Fibroblast of pulmonary artery (primary cell): ENCODE data around the gene HAS3.
A peak's percentile ranks its signal among the peaks of the same experiment; 100 is the strongest.
"Not testable (repeated sequence)": the region's sequence is repeated elsewhere in the genome, so short reads cannot be mapped to it uniquely, and the experiment has no call there.

Source experiments
- DNase-seq: peaks from one replicate; pipeline ENCODE4 v3.0.0-alpha.2; 2010; ENCODE audit warnings: low read depth
- H3K4me3 ChIP-seq: replicated peaks from 2 replicates; pipeline ENCODE4 v1.5.1; 2011; ENCODE audit warnings: low read depth, mild to moderate bottlenecking, control low read depth, low read length, moderate library complexity
- TF ChIP-seq, protein P1 (sequence below): IDR thresholded peaks from 2 replicates; pipeline ENCODE4 v1.5.1; 2011; ENCODE audit warnings: mild to moderate bottlenecking, control low read depth, low read length, inconsistent platforms; ENCODE audit errors: missing control alignments

The HAS3 gene

DNA sequence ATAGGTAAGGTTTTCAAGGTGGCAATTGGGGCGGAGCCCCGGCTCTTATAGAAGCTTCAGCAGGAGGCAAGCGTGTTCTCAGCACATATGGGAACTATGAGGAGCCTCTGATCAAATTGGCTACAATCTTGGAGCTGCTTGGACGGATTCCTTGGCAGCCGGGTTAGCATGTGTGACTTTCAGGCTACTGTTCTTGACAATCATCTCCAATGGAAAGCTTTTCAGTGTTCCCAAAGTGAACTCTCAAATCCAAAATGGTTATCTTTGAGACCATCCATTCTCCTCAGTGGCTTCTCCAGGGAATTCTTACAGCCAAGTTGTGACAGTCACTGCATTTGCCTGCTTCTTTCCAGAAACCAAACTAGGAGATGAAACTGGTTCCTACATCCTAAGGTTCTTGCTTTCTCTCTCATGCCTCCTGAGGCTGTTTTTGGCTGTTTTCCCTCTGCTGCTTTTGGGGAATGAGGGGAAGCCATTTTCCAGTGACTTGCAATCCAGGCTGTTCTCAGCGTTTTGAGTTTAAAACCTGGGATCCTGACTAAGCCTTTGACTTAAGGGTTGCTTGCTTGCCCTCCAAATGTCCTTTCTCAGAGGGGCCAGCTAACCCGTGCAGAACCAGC is 10.9 kb downstream of the HAS3 start:
- no peak overlapping the region for H3K4me3 ChIP-seq
- no peak for DNase-seq
- TF ChIP-seq, protein P1, sequence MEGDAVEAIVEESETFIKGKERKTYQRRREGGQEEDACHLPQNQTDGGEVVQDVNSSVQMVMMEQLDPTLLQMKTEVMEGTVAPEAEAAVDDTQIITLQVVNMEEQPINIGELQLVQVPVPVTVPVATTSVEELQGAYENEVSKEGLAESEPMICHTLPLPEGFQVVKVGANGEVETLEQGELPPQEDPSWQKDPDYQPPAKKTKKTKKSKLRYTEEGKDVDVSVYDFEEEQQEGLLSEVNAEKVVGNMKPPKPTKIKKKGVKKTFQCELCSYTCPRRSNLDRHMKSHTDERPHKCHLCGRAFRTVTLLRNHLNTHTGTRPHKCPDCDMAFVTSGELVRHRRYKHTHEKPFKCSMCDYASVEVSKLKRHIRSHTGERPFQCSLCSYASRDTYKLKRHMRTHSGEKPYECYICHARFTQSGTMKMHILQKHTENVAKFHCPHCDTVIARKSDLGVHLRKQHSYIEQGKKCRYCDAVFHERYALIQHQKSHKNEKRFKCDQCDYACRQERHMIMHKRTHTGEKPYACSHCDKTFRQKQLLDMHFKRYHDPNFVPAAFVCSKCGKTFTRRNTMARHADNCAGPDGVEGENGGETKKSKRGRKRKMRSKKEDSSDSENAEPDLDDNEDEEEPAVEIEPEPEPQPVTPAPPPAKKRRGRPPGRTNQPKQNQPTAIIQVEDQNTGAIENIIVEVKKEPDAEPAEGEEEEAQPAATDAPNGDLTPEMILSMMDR = no peak

DNA sequence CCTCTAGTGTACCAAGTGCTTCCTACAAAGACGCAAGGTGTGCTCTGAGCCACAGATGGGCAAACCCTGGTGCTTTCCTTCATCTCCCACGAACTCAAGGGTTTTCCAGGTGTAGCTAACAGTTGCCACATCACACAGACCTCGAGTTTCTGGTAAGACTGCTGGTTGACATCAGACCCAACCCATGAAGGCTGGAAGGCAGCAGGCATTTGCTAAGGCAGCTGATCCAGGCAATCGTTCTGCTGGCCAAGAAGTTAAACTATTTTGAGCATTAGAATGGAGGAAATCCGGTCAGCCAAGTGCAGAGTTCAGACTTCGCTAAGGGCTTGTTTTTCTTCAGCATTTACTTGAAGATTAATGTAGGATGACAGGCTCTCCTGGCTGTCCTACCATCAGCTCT is 11.5 kb downstream of the HAS3 start:
- no peak for DNase-seq
- TF ChIP-seq, protein P1 = no peak
- H3K4me3 ChIP-seq = no peak overlapping the region

DNA sequence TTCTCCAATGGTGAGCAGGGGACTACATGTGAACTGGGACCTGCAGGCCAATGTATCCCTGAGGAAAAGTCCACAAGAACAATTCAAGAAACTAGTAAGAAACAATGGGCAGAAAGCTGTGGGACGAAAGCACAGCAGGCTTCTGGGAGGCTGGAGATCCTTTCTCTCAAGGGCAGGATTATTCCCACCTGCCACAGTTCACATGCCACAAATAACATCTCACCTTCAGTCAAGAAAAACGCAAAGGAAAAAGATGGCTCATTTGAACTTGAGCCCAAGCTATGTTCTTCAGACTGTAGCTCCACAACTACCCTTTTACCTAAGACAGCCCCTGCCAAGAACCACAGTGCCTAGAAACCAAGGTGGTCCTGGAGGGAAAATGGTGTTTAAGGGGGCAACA is 13.0 kb downstream of the HAS3 start:
- DNase-seq = no peak
- H3K4me3 ChIP-seq = no peak overlapping the region
- TF ChIP-seq, protein P1 = no peak

DNA sequence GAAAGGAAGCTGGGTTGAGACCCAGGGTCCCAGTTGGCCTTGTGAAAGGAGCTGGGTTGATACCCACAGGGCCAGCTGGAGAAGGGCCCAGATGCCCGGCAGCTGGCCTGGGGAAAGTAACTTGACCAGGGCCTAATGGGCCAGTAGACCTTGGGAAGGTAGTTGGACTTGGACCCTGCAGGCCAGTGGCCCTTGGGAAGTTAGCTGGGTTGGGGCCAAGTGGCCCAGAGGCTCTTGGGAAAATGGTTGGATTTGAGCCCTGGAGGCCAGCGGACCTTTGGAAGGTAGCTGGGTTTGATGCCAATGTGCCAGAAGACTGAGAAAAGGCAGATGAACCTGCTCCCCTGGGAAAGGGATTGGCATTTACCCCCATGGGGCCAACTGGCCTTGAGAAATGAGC is 13.5 kb downstream of the HAS3 start:
- no peak overlapping the region for H3K4me3 ChIP-seq
- TF ChIP-seq, protein P1 = no peak
- no peak for DNase-seq

DNA sequence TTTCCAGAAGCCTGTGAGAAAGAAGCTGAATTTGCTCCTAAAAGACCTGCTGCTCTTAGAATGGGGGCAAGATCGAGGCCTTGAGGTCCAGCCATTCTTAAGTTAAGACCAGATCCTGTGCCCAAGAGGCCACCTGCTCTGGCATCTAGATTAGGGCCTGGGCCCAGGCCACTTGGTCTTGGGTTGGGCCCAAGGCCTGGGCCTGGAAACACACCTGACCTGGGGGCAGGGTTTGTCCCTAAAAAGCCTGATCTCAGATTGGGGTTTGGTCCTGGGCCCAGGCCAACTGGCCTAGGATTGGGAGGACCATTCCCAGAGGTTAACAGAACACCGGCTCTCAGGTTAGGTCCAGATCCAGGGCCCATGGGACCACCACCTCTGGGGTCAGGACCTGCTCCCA is 14.1 kb downstream of the HAS3 start:
- no peak overlapping the region for H3K4me3 ChIP-seq
- TF ChIP-seq, protein P1 = no peak
- no peak for DNase-seq

DNA sequence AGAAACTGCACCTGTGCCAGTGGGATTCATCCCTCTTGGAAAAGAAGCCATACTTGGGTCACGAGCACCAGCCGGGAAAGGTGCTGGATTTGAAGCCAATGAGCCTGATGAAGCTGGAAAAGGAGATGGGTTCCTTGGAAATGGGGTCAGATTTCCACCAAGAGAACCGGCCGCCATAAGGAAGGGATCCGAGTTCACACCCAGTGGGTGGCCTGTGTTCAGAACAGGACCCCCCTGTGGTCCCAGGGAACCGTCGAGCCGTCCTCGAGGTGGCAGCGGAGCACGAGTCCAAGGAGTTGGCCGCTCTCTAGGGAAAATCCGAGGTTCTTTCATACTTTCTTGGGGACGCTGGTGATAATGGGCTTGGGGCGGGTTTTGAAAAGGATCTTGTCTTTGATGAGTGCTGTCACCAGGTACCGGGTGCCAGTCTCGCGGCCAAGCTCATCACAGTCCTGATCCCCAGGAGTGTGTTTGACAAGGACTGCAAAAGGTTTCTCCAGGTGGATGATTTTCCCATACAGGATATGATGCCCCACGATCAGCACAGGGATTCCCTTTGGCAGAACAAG is 14.7 kb downstream of the HAS3 start:
- TF ChIP-seq, protein P1 = no peak
- H3K4me3 ChIP-seq = no peak overlapping the region
- no peak for DNase-seq

DNA sequence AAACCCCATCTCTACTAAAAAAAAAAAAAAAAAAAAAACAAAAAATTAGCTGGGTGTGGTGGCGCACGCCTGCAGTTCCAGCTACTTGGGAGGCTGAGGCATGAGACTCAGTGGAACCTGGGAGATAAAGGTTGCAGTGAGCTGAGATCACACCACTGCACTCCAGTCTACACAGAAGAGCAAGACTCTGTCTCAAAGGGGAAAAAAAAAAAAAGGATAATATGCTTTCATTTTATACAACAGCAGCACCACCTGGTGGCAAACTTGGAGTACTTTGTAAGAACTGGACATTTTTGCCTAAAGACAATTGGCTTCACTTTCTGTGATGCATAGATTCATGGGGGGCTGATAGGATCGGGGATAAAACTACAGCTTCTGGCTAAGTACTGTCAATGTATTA is 18.5 kb downstream of the HAS3 start:
- DNase-seq = peak; percentile 82
- H3K4me3 ChIP-seq = no peak overlapping the region
- TF ChIP-seq, protein P1 = peak; percentile 65

DNA sequence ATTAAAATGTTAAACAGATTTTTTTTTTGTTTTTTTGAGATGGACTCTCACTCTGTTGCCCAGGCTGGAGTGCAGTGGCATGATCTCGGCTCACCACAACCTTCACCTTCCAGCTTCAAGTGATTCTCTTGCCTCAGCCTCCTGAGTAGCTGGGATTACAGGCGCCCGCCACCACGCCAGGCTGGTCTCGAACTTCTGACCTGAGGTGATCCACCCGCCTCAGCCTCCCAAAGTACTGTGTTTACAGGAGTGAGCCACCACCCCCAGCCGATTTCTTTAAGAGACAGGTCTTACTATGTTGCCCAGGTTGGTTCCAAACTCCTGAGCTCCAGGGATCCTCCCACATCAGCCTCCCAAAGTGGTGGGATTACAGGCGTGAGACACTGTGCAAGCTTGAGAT is 19.0 kb downstream of the HAS3 start:
- DNase-seq, H3K4me3 ChIP-seq: not testable (repeated sequence)

DNA sequence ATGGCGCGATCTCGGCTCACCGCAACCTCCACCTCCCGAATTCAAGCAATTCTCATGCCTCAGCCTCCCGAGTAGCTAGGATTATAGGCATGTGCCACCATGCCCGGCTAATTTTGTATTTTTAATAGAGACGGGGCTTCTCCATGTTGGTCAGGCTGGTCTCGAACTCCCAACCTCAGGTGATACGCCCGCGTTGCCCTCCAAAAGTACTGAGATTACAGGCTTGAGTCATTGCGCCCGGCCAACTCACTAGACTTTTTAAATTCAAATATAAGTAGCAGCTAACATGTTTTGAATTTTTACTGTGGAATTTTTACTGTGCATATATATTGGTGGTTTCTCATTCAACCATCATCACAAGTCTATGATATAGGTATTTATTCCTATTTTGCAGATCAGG is 19.5 kb downstream of the HAS3 start:
- not testable (repeated sequence) for H3K4me3 ChIP-seq, DNase-seq
